HepG2 (cell line): ENCODE results near the gene AKR1A1. TPM values are rescaled to one million over a fixed set of nuclear protein-coding genes. Genes with fewer than 3 reads are reported as not detected.

ENCODE experiments used
- ASH2L ChIP-seq: fragments of 300-600, 200-600 bp; sonication (generic); IDR thresholded peaks from 2 replicates; pipeline ENCODE4 v1.7.0; 2017; ENCODE audit warnings: low read depth, mild to moderate bottlenecking, moderate library complexity, mixed read lengths, low read length; ENCODE audit not compliant: insufficient read length
- BRCA1 ChIP-seq: sonication (generic); formaldehyde crosslinking; IDR thresholded peaks from 2 replicates; pipeline ENCODE4 v1.4.0; 2020; ENCODE audit warnings: missing genetic modification reagents
- DBP ChIP-seq: sonication (generic); formaldehyde crosslinking; IDR thresholded peaks from 2 replicates; pipeline ENCODE4 v1.4.0; 2020; ENCODE audit warnings: missing genetic modification reagents; ENCODE audit errors: not compliant biosample characterization
- DNMT1 ChIP-seq: sonication (generic); formaldehyde crosslinking; IDR thresholded peaks from 2 replicates; pipeline ENCODE4 v1.5.1; 2020; ENCODE audit warnings: mild to moderate bottlenecking, missing genetic modification reagents
- ISX ChIP-seq: sonication (generic); formaldehyde crosslinking; conservative IDR thresholded peaks from 2 replicates; pipeline ENCODE4 v1.5.0; 2020; ENCODE audit warnings: missing genetic modification reagents
- MED8 ChIP-seq: sonication (generic); formaldehyde crosslinking; IDR thresholded peaks from 2 replicates; pipeline ENCODE4 v1.8.1; 2023; ENCODE audit warnings: mild to moderate bottlenecking, missing genetic modification reagents; ENCODE audit not compliant: insufficient replicate concordance
- NCOA2 ChIP-seq: sonication (generic); formaldehyde crosslinking; IDR thresholded peaks from 2 replicates; pipeline ENCODE4 v1.8.0; 2022; ENCODE audit warnings: inconsistent platforms
- PRDM10 ChIP-seq: sonication (generic); formaldehyde crosslinking; IDR thresholded peaks from 2 replicates; pipeline ENCODE4 v1.4.0; 2020; ENCODE audit warnings: low read depth, missing genetic modification reagents
- SNRNP70 ChIP-seq: fragments of 200-400 bp; formaldehyde crosslinking; IDR thresholded peaks from 2 replicates; pipeline ENCODE4 v1.6.1; 2017; ENCODE audit warnings: mild to moderate bottlenecking, low read depth, low read length, moderate library complexity
- TEAD2 ChIP-seq: sonication (generic); formaldehyde crosslinking; IDR thresholded peaks from 2 replicates; pipeline ENCODE4 v1.9.0; 2021; ENCODE audit warnings: missing genetic modification reagents
- TRIM24 ChIP-seq: sonication (generic); formaldehyde crosslinking; IDR thresholded peaks from 2 replicates; pipeline ENCODE4 v1.8.0; 2022; ENCODE audit warnings: mild to moderate bottlenecking, missing genetic modification reagents
- ZBTB40 ChIP-seq, 2 experiments: fragments of 450-650 bp in 1 of 2; sonication (generic) in 1 of 2; formaldehyde crosslinking in 1 of 2; IDR thresholded peaks; 2 replicates each; pipeline versions ENCODE4 v1.6.1 to v1.8.0; 2016 to 2022; ENCODE audit warnings: antibody characterized with exemption in 1 of 2, mild to moderate bottlenecking in 1 of 2, missing genetic modification reagents in 1 of 2
- ZNF546 ChIP-seq: sonication (generic); formaldehyde crosslinking; conservative IDR thresholded peaks from 2 replicates; pipeline ENCODE4 v1.8.1; 2023; ENCODE audit warnings: mild to moderate bottlenecking, missing genetic modification reagents
- ZNF552 ChIP-seq: sonication (generic); formaldehyde crosslinking; IDR thresholded peaks from 2 replicates; pipeline ENCODE4 v1.9.0; 2022; ENCODE audit warnings: missing genetic modification reagents, mild to moderate bottlenecking, borderline replicate concordance
- polyA plus RNA-seq, 8 experiments: library from polyadenylated mRNA; depleted of rRNA in 3 of 8; stranded (reverse) in 7 of 8; unstranded in 1 of 8; fragments of >200 nt; fragmentation: Illumina TruSeq in 4 of 8; extraction: Trizol in 4 of 8; gene quantifications; 2 replicates each; pipeline versions ENCODE4 v1.2.1 to v1.2.3, GENCODE V29; 2011 to 2016; ENCODE audit warnings: low read depth in 4 of 8, missing spikeins in 1 of 8, mixed read lengths in 1 of 8; ENCODE audit not compliant: insufficient read depth in 1 of 8
- total RNA-seq, 5 experiments: library from RNA; depleted of rRNA; stranded (reverse); fragments of >200 nt; fragmentation: Illumina TruSeq; extraction: Trizol; gene quantifications; 2 replicates each; pipeline ENCODE4 v1.2.3, GENCODE V29; 2016; ENCODE audit warnings: low read depth in 1 of 5

The AKR1A1 gene
- total and polyA plus RNA-seq, 2 of the 13 experiments (the other 11 are each of a cell fraction or from before 2014, with no cell fraction given) = 181 to 217 TPM

- TF ChIP-seq DNMT1 (CRISPR knock-in tag) = no peak; the same call in 1 of the 2 replicates
- peak; percentile 83 for TF ChIP-seq PRDM10 (CRISPR knock-in tag)
- peak; percentile 31; the same call in 1 of the 2 replicates for TF ChIP-seq TEAD2 (CRISPR knock-in tag)
- no peak for TF ChIP-seq SNRNP70
- no peak for TF ChIP-seq TRIM24 (CRISPR knock-in tag)
- TF ChIP-seq ZBTB40 (IDR thresholded peaks at IDR 0.05) = no peak
- peak; percentile 91 for TF ChIP-seq ZBTB40 (CRISPR knock-in tag; IDR thresholded peaks at IDR 0.05)
- TF ChIP-seq ZNF552 (CRISPR knock-in tag) = peak; percentile 91; the same call in 1 of the 2 replicates
- peak; percentile 89 for TF ChIP-seq NCOA2 (CRISPR knock-in tag)
- peak; percentile 74 for TF ChIP-seq ASH2L
- no peak; the same call in none of the 2 replicates for TF ChIP-seq BRCA1 (CRISPR knock-in tag)
- TF ChIP-seq ZNF546 (CRISPR knock-in tag) = peak; percentile 73; the same call in 1 of the 2 replicates
- peak; percentile 88 for TF ChIP-seq MED8 (CRISPR knock-in tag)
- peak; percentile 93 for TF ChIP-seq DBP (CRISPR knock-in tag)
- peak; percentile 77; the same call in 1 of the 2 replicates for TF ChIP-seq ISX (CRISPR knock-in tag)
Observed at GRCh38 chr1:45521413-45522323, 29.0 kb upstream of the AKR1A1 start, which contains the start of gene PRDX1 (continued).
